ENCODE results near the gene PGBD1. TPM values are rescaled to one million over a fixed set of nuclear protein-coding genes. Genes with fewer than 3 reads are reported as not detected.

Gene PGBD1
- total and polyA plus RNA-seq, 2 of the 8 experiments (the other 6 are each of a cell fraction or from before 2014, with no cell fraction given), result 2.5 to 9.2 TPM

GRCh38 chr6:28343898-28344677 lies 62.7 kb downstream of the PGBD1 start (continued):
- TF ChIP-seq HDAC2 (IDR thresholded peaks at IDR 0.05; ENCODE audit: borderline replicate concordance in 1 of 2, low read depth in 2 of 2, low read length in 2 of 2), result no peak
- no peak for TF ChIP-seq SP2 (IDR thresholded peaks at IDR 0.05; ENCODE audit: low read length)
- TF ChIP-seq RNF2 (IDR thresholded peaks at IDR 0.05; ENCODE audit: borderline replicate concordance, low read depth, low read length, missing control alignments, poor library complexity, severe bottlenecking), result no peak

All from H1 (cell line).